ENCODE measurements around the gene RRAS. TPM values are rescaled to one million over a fixed set of nuclear protein-coding genes. Genes with fewer than 3 reads are reported as not detected.

RRAS gene
- polyA plus RNA-seq, 1 of the 3 experiments (the other 2 are of a cell fraction), result 141 TPM

DNA sequence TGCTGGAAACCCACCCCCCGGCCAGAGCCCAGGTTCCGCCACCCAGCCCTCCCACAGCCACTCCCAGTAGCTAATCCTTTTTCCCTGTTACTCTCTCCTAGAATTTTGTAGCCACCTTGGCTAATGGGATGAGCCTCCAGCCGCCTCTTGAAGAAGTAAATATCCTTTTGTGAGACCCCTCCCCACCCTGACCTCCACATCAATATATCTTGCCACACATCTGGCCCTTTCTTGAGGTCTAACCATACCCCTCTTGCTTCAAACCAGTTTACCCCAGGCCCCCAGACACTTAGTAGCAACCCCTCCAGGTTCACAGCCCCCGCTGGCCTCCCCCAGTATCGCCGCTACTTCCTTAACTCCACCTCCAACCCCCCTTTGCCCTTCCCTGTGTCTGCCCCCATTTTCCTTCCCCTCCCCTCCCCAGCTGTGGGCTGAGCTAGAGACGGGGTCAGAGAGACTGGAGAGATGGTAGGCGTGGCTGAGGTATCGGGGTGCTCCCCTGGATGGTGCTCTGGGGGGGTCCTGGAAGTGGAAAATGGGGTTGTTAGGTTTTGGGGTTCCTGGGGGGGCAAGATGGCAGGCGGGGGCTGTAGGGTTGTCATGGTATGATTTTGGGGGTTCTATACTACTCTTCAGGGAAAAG is 39.9 kb upstream of the RRAS start:
- Histone ChIP-seq H3K27ac (ENCODE audit: low read depth in 2 of 2, low read length in 1 of 2) (peak overlapping the region; percentile 36 to 42; a peak in 2 of 4 replicates), H3K9ac (no peak overlapping the region), H3K4me3 (ENCODE audit: low read depth in 2 of 2, low read length in 1 of 2) (no peak overlapping the region), H3K27me3 (ENCODE audit: insufficient read depth) (no peaks in the 10 kb centered on the region), H2AFZ (ENCODE audit: low read depth) (no peak overlapping the region), H4K20me1 (ENCODE audit: insufficient read depth) (peaks cover 56% of the 10 kb centered on the region), H3K36me3 (replicated peaks in 1 of 2; ENCODE audit: control insufficient read depth in 1 of 2, insufficient read depth in 2 of 2, low read length in 1 of 2) (peaks cover 25 to 27% of the 10 kb centered on the region in 2 experiments), H3K9me3 (no peaks in the 10 kb centered on the region), H3K4me2 (peak overlapping the region; percentile 74), H3F3A (replicated peaks; ENCODE audit: insufficient read depth) (peaks cover 12% of the 10 kb centered on the region), H3K4me1 (ENCODE audit: control insufficient read depth in 1 of 2, insufficient read depth in 2 of 2, low read depth in 1 of 2, low read length in 1 of 2) (peaks cover 20 to 25% of the 10 kb centered on the region in 2 experiments; a peak in 3 of 4 replicates), H3K9me2 (no peaks in the 10 kb centered on the region), H3K79me2 (ENCODE audit: insufficient read depth) (peaks cover 61% of the 10 kb centered on the region)
- ChIA-PET POLR2A (no interaction called here), CTCF (interaction anchor here (0.8 to 8.8 kb wide), 8 partner anchors 10 to 189 kb away, joined by 3 to 78 read pairs (median 6); partner anchors contain the start of genes ADM5, BCL2L12, CPT1C and IRF3)
- WGBS (ENCODE audit: low lambda C conversion rate), result 75% methylated on average over 10 of the region's 10 CpGs
- TF ChIP-seq EP300 (IDR thresholded peaks at IDR 0.05; ENCODE audit: borderline replicate concordance in 1 of 2, low read depth in 1 of 2, low read length in 1 of 2), result no peak
- TF ChIP-seq, protein P1, sequence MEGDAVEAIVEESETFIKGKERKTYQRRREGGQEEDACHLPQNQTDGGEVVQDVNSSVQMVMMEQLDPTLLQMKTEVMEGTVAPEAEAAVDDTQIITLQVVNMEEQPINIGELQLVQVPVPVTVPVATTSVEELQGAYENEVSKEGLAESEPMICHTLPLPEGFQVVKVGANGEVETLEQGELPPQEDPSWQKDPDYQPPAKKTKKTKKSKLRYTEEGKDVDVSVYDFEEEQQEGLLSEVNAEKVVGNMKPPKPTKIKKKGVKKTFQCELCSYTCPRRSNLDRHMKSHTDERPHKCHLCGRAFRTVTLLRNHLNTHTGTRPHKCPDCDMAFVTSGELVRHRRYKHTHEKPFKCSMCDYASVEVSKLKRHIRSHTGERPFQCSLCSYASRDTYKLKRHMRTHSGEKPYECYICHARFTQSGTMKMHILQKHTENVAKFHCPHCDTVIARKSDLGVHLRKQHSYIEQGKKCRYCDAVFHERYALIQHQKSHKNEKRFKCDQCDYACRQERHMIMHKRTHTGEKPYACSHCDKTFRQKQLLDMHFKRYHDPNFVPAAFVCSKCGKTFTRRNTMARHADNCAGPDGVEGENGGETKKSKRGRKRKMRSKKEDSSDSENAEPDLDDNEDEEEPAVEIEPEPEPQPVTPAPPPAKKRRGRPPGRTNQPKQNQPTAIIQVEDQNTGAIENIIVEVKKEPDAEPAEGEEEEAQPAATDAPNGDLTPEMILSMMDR (IDR thresholded peaks at IDR 0.05), result no peak
- DNase-seq, result no peak

DNA sequence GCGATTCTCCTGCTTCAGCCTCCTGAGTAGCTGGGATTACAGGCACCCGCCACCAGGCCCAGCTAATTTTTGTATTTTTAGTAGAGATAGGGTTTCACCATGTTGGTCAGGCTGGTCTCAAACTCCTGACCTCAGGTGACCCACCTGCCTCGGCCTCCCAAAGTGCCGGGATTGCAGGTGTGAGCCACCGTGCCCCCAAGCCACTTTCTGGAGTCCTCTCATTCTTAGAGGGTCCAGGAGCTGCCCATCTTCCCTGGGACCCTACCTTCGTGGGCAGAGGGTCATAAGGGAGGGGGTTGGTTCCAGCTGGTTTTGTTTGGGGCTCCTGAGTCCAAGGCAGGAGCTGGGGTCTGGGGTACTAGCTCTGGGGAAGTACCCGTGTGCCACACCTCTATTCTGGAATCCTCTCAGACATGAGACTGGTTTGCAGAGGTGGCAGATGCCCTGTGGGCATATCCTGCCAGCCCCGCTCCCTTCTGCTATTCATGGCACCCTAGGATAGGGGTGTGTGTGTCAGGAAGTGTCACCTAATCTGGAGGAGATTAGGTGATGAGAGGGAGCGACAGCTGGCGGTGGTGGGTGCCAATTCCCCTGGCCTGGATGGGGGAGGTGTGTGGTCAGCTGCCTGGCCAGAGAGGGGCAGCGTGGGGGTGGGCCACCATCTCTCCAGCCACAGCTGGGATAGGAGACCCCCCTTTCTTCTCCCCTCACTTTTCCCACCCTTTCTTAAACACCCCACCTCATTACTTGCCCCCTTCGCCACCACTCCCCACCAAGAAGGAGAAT is 39.2 kb upstream of the RRAS start:
- DNase-seq, result no peak
- H3K27ac ChIP-seq (ENCODE audit: low read depth in 2 of 2, low read length in 1 of 2), result no peak overlapping the region; a peak in 2 of 4 replicates
- H3K4me3 ChIP-seq (ENCODE audit: low read depth in 2 of 2, low read length in 1 of 2), result peak overlapping the region in 1 of 2 experiments; percentile 98; a peak in 3 of 4 replicates
- CTCF ChIA-PET, result interaction anchor here (0.8 to 8.8 kb wide), 10 partner anchors 9 to 188 kb away, joined by 3 to 78 read pairs (median 4); partner anchors contain the start of genes ADM5, BCL2L12, CPT1C and IRF3
- peaks cover 54% of the 10 kb centered on the region for H4K20me1 ChIP-seq (ENCODE audit: insufficient read depth)
- no peaks in the 10 kb centered on the region for H3K9me2 ChIP-seq
- whole genome bisulfite sequencing (ENCODE audit: low lambda C conversion rate), result 68% methylated on average over 9 of the region's 12 CpGs
- H3K9ac ChIP-seq, result no peak overlapping the region
- H3K9me3 ChIP-seq, result no peaks in the 10 kb centered on the region
- H3K79me2 ChIP-seq (ENCODE audit: insufficient read depth), result peaks cover 61% of the 10 kb centered on the region
- TF ChIP-seq NRF1 (IDR thresholded peaks at IDR 0.05; ENCODE audit: low read depth, low read length) (no peak), JUND (IDR thresholded peaks at IDR 0.05) (no peak), GATA2 (CRISPR knock-in tag; IDR thresholded peaks at IDR 0.05) (no peak), TCF12 (IDR thresholded peaks at IDR 0.05) (no peak), ELF1 (IDR thresholded peaks at IDR 0.05) (no peak), RXRA (IDR thresholded peaks at IDR 0.05; ENCODE audit: borderline replicate concordance, low read depth) (no peak), MEF2A (IDR thresholded peaks at IDR 0.05; ENCODE audit: borderline replicate concordance, low read depth) (no peak)
- TF ChIP-seq, protein P2, sequence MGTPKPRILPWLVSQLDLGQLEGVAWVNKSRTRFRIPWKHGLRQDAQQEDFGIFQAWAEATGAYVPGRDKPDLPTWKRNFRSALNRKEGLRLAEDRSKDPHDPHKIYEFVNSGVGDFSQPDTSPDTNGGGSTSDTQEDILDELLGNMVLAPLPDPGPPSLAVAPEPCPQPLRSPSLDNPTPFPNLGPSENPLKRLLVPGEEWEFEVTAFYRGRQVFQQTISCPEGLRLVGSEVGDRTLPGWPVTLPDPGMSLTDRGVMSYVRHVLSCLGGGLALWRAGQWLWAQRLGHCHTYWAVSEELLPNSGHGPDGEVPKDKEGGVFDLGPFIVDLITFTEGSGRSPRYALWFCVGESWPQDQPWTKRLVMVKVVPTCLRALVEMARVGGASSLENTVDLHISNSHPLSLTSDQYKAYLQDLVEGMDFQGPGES (IDR thresholded peaks at IDR 0.05; ENCODE audit: low read depth, low read length), result no peak
- TF ChIP-seq, protein P3, sequence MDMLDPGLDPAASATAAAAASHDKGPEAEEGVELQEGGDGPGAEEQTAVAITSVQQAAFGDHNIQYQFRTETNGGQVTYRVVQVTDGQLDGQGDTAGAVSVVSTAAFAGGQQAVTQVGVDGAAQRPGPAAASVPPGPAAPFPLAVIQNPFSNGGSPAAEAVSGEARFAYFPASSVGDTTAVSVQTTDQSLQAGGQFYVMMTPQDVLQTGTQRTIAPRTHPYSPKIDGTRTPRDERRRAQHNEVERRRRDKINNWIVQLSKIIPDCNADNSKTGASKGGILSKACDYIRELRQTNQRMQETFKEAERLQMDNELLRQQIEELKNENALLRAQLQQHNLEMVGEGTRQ (IDR thresholded peaks at IDR 0.05; ENCODE audit: borderline replicate concordance, low read depth, low read length), result no peak
- TF ChIP-seq, protein P4, sequence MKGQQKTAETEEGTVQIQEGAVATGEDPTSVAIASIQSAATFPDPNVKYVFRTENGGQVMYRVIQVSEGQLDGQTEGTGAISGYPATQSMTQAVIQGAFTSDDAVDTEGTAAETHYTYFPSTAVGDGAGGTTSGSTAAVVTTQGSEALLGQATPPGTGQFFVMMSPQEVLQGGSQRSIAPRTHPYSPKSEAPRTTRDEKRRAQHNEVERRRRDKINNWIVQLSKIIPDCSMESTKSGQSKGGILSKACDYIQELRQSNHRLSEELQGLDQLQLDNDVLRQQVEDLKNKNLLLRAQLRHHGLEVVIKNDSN (IDR thresholded peaks at IDR 0.05; ENCODE audit: borderline replicate concordance, low read depth), result no peak
- TF ChIP-seq, protein P5, sequence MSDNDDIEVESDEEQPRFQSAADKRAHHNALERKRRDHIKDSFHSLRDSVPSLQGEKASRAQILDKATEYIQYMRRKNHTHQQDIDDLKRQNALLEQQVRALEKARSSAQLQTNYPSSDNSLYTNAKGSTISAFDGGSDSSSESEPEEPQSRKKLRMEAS (IDR thresholded peaks at IDR 0.05; ENCODE audit: low read depth), result no peak
- H3K36me3 ChIP-seq (replicated peaks in 1 of 2; ENCODE audit: control insufficient read depth in 1 of 2, insufficient read depth in 2 of 2, low read length in 1 of 2), result peaks cover 20 to 24% of the 10 kb centered on the region in 2 experiments
- H3K4me1 ChIP-seq (ENCODE audit: control insufficient read depth in 1 of 2, insufficient read depth in 2 of 2, low read depth in 1 of 2, low read length in 1 of 2), result peaks cover 20 to 25% of the 10 kb centered on the region in 2 experiments; a peak in 3 of 4 replicates
- H3K4me2 ChIP-seq, result peak overlapping the region; percentile 97; the same call in 1 of the 2 replicates
- H2AFZ ChIP-seq (ENCODE audit: low read depth), result no peak overlapping the region
- no peaks in the 10 kb centered on the region for H3K27me3 ChIP-seq (ENCODE audit: insufficient read depth)
- POLR2A ChIA-PET, result no interaction called here
- peaks cover 16% of the 10 kb centered on the region for H3F3A ChIP-seq (replicated peaks; ENCODE audit: insufficient read depth)

Measured in SK-N-SH (cell line).